Neural progenitor cell (in vitro differentiated cells): Measurements from ENCODE around the gene DOP1B. TPM values are rescaled to one million over a fixed set of nuclear protein-coding genes. Genes with fewer than 3 reads are reported as not detected.

Source experiments
- DNase-seq: peaks from one replicate; pipeline ENCODE4 v3.0.0-alpha.2; 2016; ENCODE audit warnings: low spot score
- H2AFZ ChIP-seq: fragments of 200-600 bp; sonication (generic); replicated peaks from 2 replicates; pipeline ENCODE4 v1.6.1; 2016; ENCODE audit warnings: antibody characterized with exemption
- H3F3A ChIP-seq: fragments of 200-600 bp; sonication (generic); 2 replicates; pipeline ENCODE4 v1.6.1; 2016; ENCODE audit warnings: antibody characterized with exemption, low read depth
- H3K27ac ChIP-seq: fragments of 200-600 bp; sonication (generic); 2 replicates; pipeline ENCODE4 v1.5.1; 2016; ENCODE audit warnings: mild to moderate bottlenecking
- H3K27me3 ChIP-seq: fragments of 200-600 bp; sonication (generic); 2 replicates; pipeline ENCODE4 v1.6.1; 2016; ENCODE audit warnings: mild to moderate bottlenecking, moderate library complexity
- H3K36me3 ChIP-seq: fragments of 200-600 bp; sonication (generic); 2 replicates; pipeline ENCODE4 v1.5.1; 2016
- H3K4me1 ChIP-seq: fragments of 200-600 bp; sonication (generic); 2 replicates; pipeline ENCODE4 v1.6.1; 2016; ENCODE audit warnings: mixed run types
- H3K4me2 ChIP-seq: fragments of 200-600 bp; sonication (generic); 2 replicates; pipeline ENCODE4 v1.6.1; 2016
- H3K4me3 ChIP-seq: fragments of 200-600 bp; sonication (generic); 2 replicates; pipeline ENCODE4 v1.5.1; 2016
- H3K79me2 ChIP-seq: fragments of 200-600 bp; sonication (generic); 2 replicates; pipeline ENCODE4 v1.6.1; 2016; ENCODE audit warnings: low read depth
- H3K9ac ChIP-seq: fragments of 200-600 bp; sonication (generic); 2 replicates; pipeline ENCODE4 v1.6.1; 2016
- H3K9me3 ChIP-seq: fragments of 200-600 bp; sonication (generic); 2 replicates; pipeline ENCODE4 v1.5.1; 2016; ENCODE audit warnings: low read depth
- H4K20me1 ChIP-seq: fragments of 200-600 bp; sonication (generic); 2 replicates; pipeline ENCODE4 v1.6.1; 2016; ENCODE audit warnings: low read depth
- H3K27ac Mint-ChIP-seq: 3 replicates; pipeline ENCODE4 v1.8.0; 2021; ENCODE audit warnings: mixed read lengths
- H3K27me3 Mint-ChIP-seq: 2 replicates; pipeline ENCODE4 v1.8.0; 2022; ENCODE audit warnings: low read depth, mild to moderate bottlenecking, inconsistent platforms, moderate library complexity, mixed read lengths; ENCODE audit not compliant: insufficient read depth
- H3K36me3 Mint-ChIP-seq: 3 replicates; pipeline ENCODE4 v1.8.0; 2021; ENCODE audit warnings: mixed read lengths
- H3K4me1 Mint-ChIP-seq: 3 replicates; pipeline ENCODE4 v1.8.0; 2021; ENCODE audit warnings: mixed read lengths
- H3K4me3 Mint-ChIP-seq: 3 replicates; pipeline ENCODE4 v1.8.0; 2021; ENCODE audit warnings: mild to moderate bottlenecking, moderate library complexity, mixed read lengths
- H3K9me3 Mint-ChIP-seq: 3 replicates; pipeline ENCODE4 v1.8.0; 2020; ENCODE audit warnings: mixed read lengths
- EZH2 ChIP-seq: fragments of 200-600 bp; sonication (generic); IDR thresholded peaks from 2 replicates; pipeline ENCODE4 v1.6.1; 2017; ENCODE audit warnings: antibody characterized with exemption, mild to moderate bottlenecking, moderate library complexity
- EZH2phosphoT487 ChIP-seq: fragments of 200-600 bp; sonication (generic); IDR thresholded peaks from 2 replicates; pipeline ENCODE4 v1.6.1; 2017; ENCODE audit warnings: antibody characterized with exemption
- total RNA-seq: library from RNA; depleted of rRNA; stranded (reverse); fragments of >200 nt; gene quantifications from 2 replicates; pipeline ENCODE4 v1.2.3, GENCODE V29; 2015; ENCODE audit warnings: low replicate concordance
- TF ChIP-seq, protein P1 (sequence below): fragments of 200-600 bp; sonication (generic); IDR thresholded peaks from 2 replicates; pipeline ENCODE4 v1.5.1; 2017; ENCODE audit warnings: antibody characterized with exemption, mild to moderate bottlenecking

The DOP1B gene
- total RNA-seq, 1 donor from 2014 or later: 9.9 TPM

- Histone ChIP-seq H3K36me3 (no peaks in the 10 kb centered on the region), H3K9ac (no peak overlapping the region), H3K4me3 (no peak overlapping the region), H3K4me1 (no peaks in the 10 kb centered on the region), H3K27me3 (no peaks in the 10 kb centered on the region), H3F3A (no peaks in the 10 kb centered on the region), H3K27ac (no peak overlapping the region), H3K4me2 (no peak overlapping the region), H3K9me3 (no peaks in the 10 kb centered on the region), H2AFZ (no peak overlapping the region), H3K79me2 (no peaks in the 10 kb centered on the region), H4K20me1 (peaks cover 4% of the 10 kb centered on the region)
- TF ChIP-seq, protein P1, sequence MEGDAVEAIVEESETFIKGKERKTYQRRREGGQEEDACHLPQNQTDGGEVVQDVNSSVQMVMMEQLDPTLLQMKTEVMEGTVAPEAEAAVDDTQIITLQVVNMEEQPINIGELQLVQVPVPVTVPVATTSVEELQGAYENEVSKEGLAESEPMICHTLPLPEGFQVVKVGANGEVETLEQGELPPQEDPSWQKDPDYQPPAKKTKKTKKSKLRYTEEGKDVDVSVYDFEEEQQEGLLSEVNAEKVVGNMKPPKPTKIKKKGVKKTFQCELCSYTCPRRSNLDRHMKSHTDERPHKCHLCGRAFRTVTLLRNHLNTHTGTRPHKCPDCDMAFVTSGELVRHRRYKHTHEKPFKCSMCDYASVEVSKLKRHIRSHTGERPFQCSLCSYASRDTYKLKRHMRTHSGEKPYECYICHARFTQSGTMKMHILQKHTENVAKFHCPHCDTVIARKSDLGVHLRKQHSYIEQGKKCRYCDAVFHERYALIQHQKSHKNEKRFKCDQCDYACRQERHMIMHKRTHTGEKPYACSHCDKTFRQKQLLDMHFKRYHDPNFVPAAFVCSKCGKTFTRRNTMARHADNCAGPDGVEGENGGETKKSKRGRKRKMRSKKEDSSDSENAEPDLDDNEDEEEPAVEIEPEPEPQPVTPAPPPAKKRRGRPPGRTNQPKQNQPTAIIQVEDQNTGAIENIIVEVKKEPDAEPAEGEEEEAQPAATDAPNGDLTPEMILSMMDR: no peak
- TF ChIP-seq EZH2phosphoT487 (no peak), EZH2 (no peak)
- DNase-seq: no peak
- no peaks in the 10 kb centered on the region for H3K9me3 Mint-ChIP-seq
- no peak overlapping the region for H3K4me3 Mint-ChIP-seq
- H3K27ac Mint-ChIP-seq: no peak overlapping the region
- H3K36me3 Mint-ChIP-seq: no peaks in the 10 kb centered on the region
- peaks cover 5% of the 10 kb centered on the region for H3K4me1 Mint-ChIP-seq
- no peaks in the 10 kb centered on the region for H3K27me3 Mint-ChIP-seq
These were observed 31.6 kb downstream of the DOP1B start for GRCh38 chr21:36188081-36188681.

DNA sequence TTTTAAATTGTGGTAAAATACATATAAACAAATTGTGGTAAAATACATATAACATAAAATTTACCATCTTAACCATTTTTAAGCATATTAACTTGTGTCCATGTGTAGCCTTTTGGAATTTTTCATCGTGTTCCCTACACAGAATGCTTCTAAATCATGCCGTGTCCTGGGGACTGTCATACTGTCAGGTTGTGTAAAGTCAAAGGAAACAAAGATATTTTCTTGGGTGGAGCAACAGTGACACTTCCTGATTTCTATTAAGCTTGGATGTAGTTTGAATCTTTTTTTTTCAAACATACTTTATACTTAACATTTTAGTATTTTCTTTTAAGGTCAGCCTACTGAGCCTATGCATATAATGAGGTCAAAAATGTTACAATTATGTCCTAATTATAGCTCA is 32.3 kb downstream of the DOP1B start:
- Histone ChIP-seq H3K79me2 (no peaks in the 10 kb centered on the region), H3K4me2 (no peak overlapping the region), H4K20me1 (peaks cover 4% of the 10 kb centered on the region), H3K9me3 (no peaks in the 10 kb centered on the region), H3K36me3 (no peaks in the 10 kb centered on the region), H3F3A (no peaks in the 10 kb centered on the region), H3K27me3 (no peaks in the 10 kb centered on the region), H3K4me3 (no peak overlapping the region), H3K27ac (no peak overlapping the region), H3K9ac (no peak overlapping the region), H2AFZ (no peak overlapping the region), H3K4me1 (no peaks in the 10 kb centered on the region)
- Mint-ChIP-seq H3K27me3 (no peaks in the 10 kb centered on the region), H3K27ac (no peak overlapping the region), H3K9me3 (no peaks in the 10 kb centered on the region), H3K4me1 (peaks cover 5% of the 10 kb centered on the region), H3K4me3 (no peak overlapping the region), H3K36me3 (no peaks in the 10 kb centered on the region)
- TF ChIP-seq EZH2 (no peak), EZH2phosphoT487 (no peak)
- TF ChIP-seq, protein P1: no peak
- no peak for DNase-seq

DNA sequence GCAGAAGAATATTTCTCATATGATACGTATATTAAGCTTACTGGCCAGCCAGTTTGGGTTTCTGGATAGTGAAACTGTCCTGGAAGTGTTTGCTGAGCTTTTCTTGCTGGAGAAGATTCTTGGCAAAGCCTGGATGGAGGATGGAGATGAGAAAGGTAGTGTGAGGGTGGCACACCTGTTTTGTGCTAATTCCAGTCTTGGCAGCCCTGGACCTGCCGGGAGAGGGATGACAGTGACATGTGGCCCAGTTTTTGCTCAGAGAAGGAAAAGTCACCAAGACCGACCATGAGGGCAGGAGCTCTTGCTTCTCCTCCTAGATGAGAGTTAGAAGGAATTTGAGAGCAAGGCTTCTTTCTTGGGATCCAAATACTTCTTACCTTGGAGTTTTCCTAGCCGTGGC is 34.1 kb downstream of the DOP1B start:
- H4K20me1 ChIP-seq: peaks cover 4% of the 10 kb centered on the region
- peaks cover under 1% of the 10 kb centered on the region for H3K4me1 ChIP-seq
- Mint-ChIP-seq H3K9me3 (peaks cover 5% of the 10 kb centered on the region), H3K36me3 (no peaks in the 10 kb centered on the region), H3K27me3 (no peaks in the 10 kb centered on the region), H3K4me1 (peaks cover 5% of the 10 kb centered on the region), H3K27ac (no peak overlapping the region), H3K4me3 (no peak overlapping the region)
- DNase-seq: no peak
- no peak overlapping the region for H3K27ac ChIP-seq
- no peak overlapping the region for H3K9ac ChIP-seq
- H3K27me3 ChIP-seq: no peaks in the 10 kb centered on the region
- H3K9me3 ChIP-seq: no peaks in the 10 kb centered on the region
- H3K4me3 ChIP-seq: no peak overlapping the region
- no peaks in the 10 kb centered on the region for H3K79me2 ChIP-seq
- no peaks in the 10 kb centered on the region for H3K36me3 ChIP-seq
- TF ChIP-seq, protein P1: no peak
- TF ChIP-seq EZH2phosphoT487 (no peak), EZH2 (no peak)
- H2AFZ ChIP-seq: no peak overlapping the region
- H3K4me2 ChIP-seq: no peak overlapping the region
- H3F3A ChIP-seq: no peaks in the 10 kb centered on the region
